Measurements from ENCODE around the gene CNDP2.

Gene CNDP2

GRCh38 chr18:74463983-74464382 lies 32.2 kb upstream of the CNDP2 start:
- DNase-seq (ENCODE audit: low read depth), result no peak
- H3K4me3 ChIP-seq (ENCODE audit: low read depth, low read length), result no peak overlapping the region
- TF ChIP-seq CTCF (IDR thresholded peaks at IDR 0.05; ENCODE audit: low read depth, low read length), result no peak

GRCh38 chr18:74465775-74466174 lies 30.4 kb upstream of the CNDP2 start:
- no peak for DNase-seq (ENCODE audit: low read depth)
- no peak for TF ChIP-seq MYC (IDR thresholded peaks at IDR 0.05; ENCODE audit: low read depth, low read length)
- no peak for TF ChIP-seq MAX (IDR thresholded peaks at IDR 0.05; ENCODE audit: low read depth, low read length)
- no peak for TF ChIP-seq CTCF (IDR thresholded peaks at IDR 0.05; ENCODE audit: low read depth, low read length)
- no peak for TF ChIP-seq POLR2A (IDR thresholded peaks at IDR 0.05; ENCODE audit: extremely low read depth, insufficient read length)
- no peak overlapping the region for H3K4me3 ChIP-seq (ENCODE audit: low read depth, low read length)

GRCh38 chr18:74468547-74469061 lies 27.6 kb upstream of the CNDP2 start:
- DNase-seq (ENCODE audit: low read depth), result no peak
- TF ChIP-seq POLR2A (IDR thresholded peaks at IDR 0.05; ENCODE audit: extremely low read depth, insufficient read length), result no peak
- no peak for TF ChIP-seq CTCF (IDR thresholded peaks at IDR 0.05; ENCODE audit: low read depth, low read length)
- H3K4me3 ChIP-seq (ENCODE audit: low read depth, low read length), result no peak overlapping the region

- no peak for DNase-seq (ENCODE audit: low read depth)
- TF ChIP-seq MAX (IDR thresholded peaks at IDR 0.05; ENCODE audit: low read depth, low read length) (no peak), MYC (IDR thresholded peaks at IDR 0.05; ENCODE audit: low read depth, low read length) (no peak), CTCF (IDR thresholded peaks at IDR 0.05; ENCODE audit: low read depth, low read length) (no peak), POLR2A (IDR thresholded peaks at IDR 0.05; ENCODE audit: extremely low read depth, insufficient read length) (no peak)
These were observed 23.9 kb upstream of the CNDP2 start for GRCh38 chr18:74472312-74472711.

GRCh38 chr18:74473976-74474640 lies 22.1 kb upstream of the CNDP2 start:
- TF ChIP-seq CTCF (IDR thresholded peaks at IDR 0.05; ENCODE audit: low read depth, low read length) (no peak), POLR2A (IDR thresholded peaks at IDR 0.05; ENCODE audit: extremely low read depth, insufficient read length) (no peak), MYC (IDR thresholded peaks at IDR 0.05; ENCODE audit: low read depth, low read length) (no peak), MAX (IDR thresholded peaks at IDR 0.05; ENCODE audit: low read depth, low read length) (no peak)
- no peak for DNase-seq (ENCODE audit: low read depth)
- no peak overlapping the region for H3K4me3 ChIP-seq (ENCODE audit: low read depth, low read length)

More at GRCh38 chr18:74472312-74472711, 23.9 kb upstream of the CNDP2 start:
- no peak overlapping the region for H3K4me3 ChIP-seq (ENCODE audit: low read depth, low read length)

- DNase-seq (ENCODE audit: low read depth), result peak; percentile 10
- H3K4me3 ChIP-seq (ENCODE audit: low read depth, low read length), result no peak overlapping the region
- TF ChIP-seq CTCF (IDR thresholded peaks at IDR 0.05; ENCODE audit: low read depth, low read length), result peak; percentile 65
- TF ChIP-seq MAX (IDR thresholded peaks at IDR 0.05; ENCODE audit: low read depth, low read length), result no peak
These were observed 20.0 kb upstream of the CNDP2 start for GRCh38 chr18:74476140-74476539.
